ENCODE results near the gene PMS1. TPM values are rescaled to one million over a fixed set of nuclear protein-coding genes. Genes with fewer than 3 reads are reported as not detected.

Gene PMS1
- polyA plus RNA-seq (42.2 and 50.9 TPM in 2 replicates), polyA minus RNA-seq (56.2 and 57.1 TPM in 2 replicates)

DNA sequence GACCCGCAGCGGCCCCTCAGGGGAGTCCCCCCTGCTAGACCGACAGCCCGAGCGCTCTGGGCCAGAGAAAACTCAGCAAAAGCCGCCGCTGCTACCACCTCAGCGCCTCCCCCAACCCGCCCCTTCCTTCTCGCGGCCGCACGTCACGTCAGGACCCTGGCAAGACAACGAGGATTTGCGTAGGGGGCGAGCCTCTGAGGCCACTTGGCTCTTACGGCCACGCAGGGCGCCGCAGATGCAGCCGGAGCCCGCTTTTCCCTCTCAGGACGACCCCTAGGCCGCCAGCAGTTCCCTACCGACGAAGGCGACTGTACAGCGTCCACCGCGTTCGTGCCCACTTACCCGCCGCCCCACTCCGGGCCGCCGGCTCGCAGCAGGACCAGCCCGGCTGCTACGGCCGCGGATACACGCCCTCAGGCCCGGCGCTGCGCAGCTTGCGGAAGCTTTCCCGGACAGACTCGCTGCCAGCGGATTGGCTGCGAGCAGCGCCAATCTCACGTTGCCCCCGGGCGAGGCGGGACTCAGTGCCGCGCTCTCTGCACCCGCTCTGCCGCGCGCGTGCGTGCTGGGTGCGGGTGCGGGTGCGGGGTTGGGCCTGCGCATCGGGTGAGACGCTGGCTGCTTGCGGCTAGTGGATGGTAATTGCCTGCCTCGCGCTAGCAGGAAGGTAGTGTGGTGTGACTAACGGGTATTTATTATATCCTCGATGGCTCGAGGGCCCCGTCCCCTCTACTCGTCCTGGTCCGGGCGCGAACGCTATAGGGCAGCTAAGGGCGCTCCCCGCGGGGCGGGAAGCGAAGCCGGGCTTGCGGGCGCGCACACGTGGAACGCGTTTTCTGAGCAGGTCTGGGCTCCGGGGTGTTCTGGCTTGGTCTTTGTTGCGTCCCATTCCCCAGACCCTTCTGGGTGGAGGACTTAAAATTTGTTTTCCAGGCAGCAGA lies at the start of gene PMS1, which contains the start of gene ORMDL1:
PMS1 (plus strand) TSS at position 524 of the 941 bp plus-strand sequence. CDS start 7,360 bp downstream, outside the sequence.
ORMDL1 (minus strand) TSS at position 413 of the 941 bp plus-strand sequence. CDS start 1,744 bp downstream, outside the sequence.
- H3K9me3 ChIP-seq (ENCODE audit: low read length), result no peaks in the 10 kb centered on the region
- H3K79me2 ChIP-seq (replicated peaks; ENCODE audit: insufficient read depth, low read length), result peaks cover 63% of the 10 kb centered on the region
- H3K36me3 ChIP-seq (ENCODE audit: insufficient read depth, low read length), result no peaks in the 10 kb centered on the region
- H4K20me1 ChIP-seq (ENCODE audit: insufficient read depth), result no peaks in the 10 kb centered on the region
- H3K9ac ChIP-seq (ENCODE audit: low read length), result peak within 1 kb of the TSS; percentile 93
- H3K27me3 ChIP-seq (ENCODE audit: insufficient read depth, low read depth, low read length), result no peaks in the 10 kb centered on the region
- TF ChIP-seq EZH2 (IDR thresholded peaks at IDR 0.05; ENCODE audit: borderline replicate concordance, insufficient read depth, low read length, poor library complexity, severe bottlenecking), result no peak
- TF ChIP-seq TAF1 (IDR thresholded peaks at IDR 0.05; ENCODE audit: low read depth), result peak; percentile 63
- TF ChIP-seq, protein P1, sequence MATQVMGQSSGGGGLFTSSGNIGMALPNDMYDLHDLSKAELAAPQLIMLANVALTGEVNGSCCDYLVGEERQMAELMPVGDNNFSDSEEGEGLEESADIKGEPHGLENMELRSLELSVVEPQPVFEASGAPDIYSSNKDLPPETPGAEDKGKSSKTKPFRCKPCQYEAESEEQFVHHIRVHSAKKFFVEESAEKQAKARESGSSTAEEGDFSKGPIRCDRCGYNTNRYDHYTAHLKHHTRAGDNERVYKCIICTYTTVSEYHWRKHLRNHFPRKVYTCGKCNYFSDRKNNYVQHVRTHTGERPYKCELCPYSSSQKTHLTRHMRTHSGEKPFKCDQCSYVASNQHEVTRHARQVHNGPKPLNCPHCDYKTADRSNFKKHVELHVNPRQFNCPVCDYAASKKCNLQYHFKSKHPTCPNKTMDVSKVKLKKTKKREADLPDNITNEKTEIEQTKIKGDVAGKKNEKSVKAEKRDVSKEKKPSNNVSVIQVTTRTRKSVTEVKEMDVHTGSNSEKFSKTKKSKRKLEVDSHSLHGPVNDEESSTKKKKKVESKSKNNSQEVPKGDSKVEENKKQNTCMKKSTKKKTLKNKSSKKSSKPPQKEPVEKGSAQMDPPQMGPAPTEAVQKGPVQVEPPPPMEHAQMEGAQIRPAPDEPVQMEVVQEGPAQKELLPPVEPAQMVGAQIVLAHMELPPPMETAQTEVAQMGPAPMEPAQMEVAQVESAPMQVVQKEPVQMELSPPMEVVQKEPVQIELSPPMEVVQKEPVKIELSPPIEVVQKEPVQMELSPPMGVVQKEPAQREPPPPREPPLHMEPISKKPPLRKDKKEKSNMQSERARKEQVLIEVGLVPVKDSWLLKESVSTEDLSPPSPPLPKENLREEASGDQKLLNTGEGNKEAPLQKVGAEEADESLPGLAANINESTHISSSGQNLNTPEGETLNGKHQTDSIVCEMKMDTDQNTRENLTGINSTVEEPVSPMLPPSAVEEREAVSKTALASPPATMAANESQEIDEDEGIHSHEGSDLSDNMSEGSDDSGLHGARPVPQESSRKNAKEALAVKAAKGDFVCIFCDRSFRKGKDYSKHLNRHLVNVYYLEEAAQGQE (IDR thresholded peaks at IDR 0.05; ENCODE audit: borderline replicate concordance), result peak; percentile 76
- peak; percentile 98 for TF ChIP-seq MXI1 (conservative IDR thresholded peaks at IDR 0.05; ENCODE audit: poor library complexity, severe bottlenecking)
- TF ChIP-seq, protein P2, sequence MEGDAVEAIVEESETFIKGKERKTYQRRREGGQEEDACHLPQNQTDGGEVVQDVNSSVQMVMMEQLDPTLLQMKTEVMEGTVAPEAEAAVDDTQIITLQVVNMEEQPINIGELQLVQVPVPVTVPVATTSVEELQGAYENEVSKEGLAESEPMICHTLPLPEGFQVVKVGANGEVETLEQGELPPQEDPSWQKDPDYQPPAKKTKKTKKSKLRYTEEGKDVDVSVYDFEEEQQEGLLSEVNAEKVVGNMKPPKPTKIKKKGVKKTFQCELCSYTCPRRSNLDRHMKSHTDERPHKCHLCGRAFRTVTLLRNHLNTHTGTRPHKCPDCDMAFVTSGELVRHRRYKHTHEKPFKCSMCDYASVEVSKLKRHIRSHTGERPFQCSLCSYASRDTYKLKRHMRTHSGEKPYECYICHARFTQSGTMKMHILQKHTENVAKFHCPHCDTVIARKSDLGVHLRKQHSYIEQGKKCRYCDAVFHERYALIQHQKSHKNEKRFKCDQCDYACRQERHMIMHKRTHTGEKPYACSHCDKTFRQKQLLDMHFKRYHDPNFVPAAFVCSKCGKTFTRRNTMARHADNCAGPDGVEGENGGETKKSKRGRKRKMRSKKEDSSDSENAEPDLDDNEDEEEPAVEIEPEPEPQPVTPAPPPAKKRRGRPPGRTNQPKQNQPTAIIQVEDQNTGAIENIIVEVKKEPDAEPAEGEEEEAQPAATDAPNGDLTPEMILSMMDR (IDR thresholded peaks at IDR 0.05; ENCODE audit: poor library complexity, severe bottlenecking), result peak; percentile 33
- TF ChIP-seq RAD21 (conservative IDR thresholded peaks at IDR 0.05), result peak; percentile 35
- peak; percentile 87 for TF ChIP-seq POLR2AphosphoS5 (IDR thresholded peaks at IDR 0.05)
- peak; percentile 74 for TF ChIP-seq EP300 (conservative IDR thresholded peaks at IDR 0.05; ENCODE audit: poor library complexity, severe bottlenecking)
- TF ChIP-seq SMC3 (conservative IDR thresholded peaks at IDR 0.05; ENCODE audit: poor library complexity), result no peak
- H3K27ac ChIP-seq (ENCODE audit: low read length), result peak within 1 kb of the TSS; percentile 91
- H3F3A ChIP-seq (ENCODE audit: insufficient read depth, low read length, poor library complexity, severe bottlenecking), result peaks cover 6% of the 10 kb centered on the region
- peak within 1 kb of the TSS; percentile 87 for H3K4me2 ChIP-seq (ENCODE audit: low read length)
- peak within 1 kb of the TSS; percentile 95 for H2AFZ ChIP-seq (ENCODE audit: low read depth, low read length)
- H3K9me2 ChIP-seq (ENCODE audit: insufficient read depth, low read length), result no peaks in the 10 kb centered on the region
- H3K4me3 ChIP-seq (ENCODE audit: low read length), result peak within 1 kb of the TSS; percentile 94

- H3K4me3 ChIP-seq (ENCODE audit: low read length), result no peak overlapping the region
- H3K79me2 ChIP-seq (replicated peaks; ENCODE audit: insufficient read depth, low read length), result no peaks in the 10 kb centered on the region
- no peaks in the 10 kb centered on the region for H3K27me3 ChIP-seq (ENCODE audit: insufficient read depth, low read depth, low read length)
- H4K20me1 ChIP-seq (ENCODE audit: insufficient read depth), result no peaks in the 10 kb centered on the region
- no peaks in the 10 kb centered on the region for H3K36me3 ChIP-seq (ENCODE audit: insufficient read depth, low read length)
- TF ChIP-seq POLR2AphosphoS5 (IDR thresholded peaks at IDR 0.05) (no peak), SMC3 (conservative IDR thresholded peaks at IDR 0.05; ENCODE audit: poor library complexity) (peak; percentile 36)
- no peak overlapping the region for H3K4me2 ChIP-seq (ENCODE audit: low read length)
- H3K9me3 ChIP-seq (ENCODE audit: low read length), result no peaks in the 10 kb centered on the region
- no peak overlapping the region for H3K27ac ChIP-seq (ENCODE audit: low read length)
- no peak overlapping the region for H3K9ac ChIP-seq (ENCODE audit: low read length)
- no peaks in the 10 kb centered on the region for H3F3A ChIP-seq (ENCODE audit: insufficient read depth, low read length, poor library complexity, severe bottlenecking)
- no peak overlapping the region for H2AFZ ChIP-seq (ENCODE audit: low read depth, low read length)
- no peaks in the 10 kb centered on the region for H3K9me2 ChIP-seq (ENCODE audit: insufficient read depth, low read length)
These were observed 33.1 kb upstream of the PMS1 start for GRCh38 chr2:189751080-189751658.
